ENCODE data around the gene PIF1. TPM values are rescaled to one million over a fixed set of nuclear protein-coding genes. Genes with fewer than 3 reads are reported as not detected.

PIF1 gene
- total RNA-seq, 1 donor from 2014 or later: 1.7 TPM

GRCh38 chr15:64807051-64807749 lies 18.2 kb downstream of the PIF1 start:
- Histone ChIP-seq H3K9ac (ENCODE audit: low read length) (no peak overlapping the region), H3K9me3 (ENCODE audit: insufficient read depth, low read depth, low read length) (no peaks in the 10 kb centered on the region), H2AFZ (ENCODE audit: low read depth, low read length) (peak overlapping the region; percentile 34), H4K20me1 (ENCODE audit: insufficient read depth, low read length) (no peaks in the 10 kb centered on the region), H3K27ac (ENCODE audit: low read depth, low read length) (no peak overlapping the region), H3K4me3 (ENCODE audit: insufficient read depth, low read depth, low read length) (no peak overlapping the region), H3K4me2 (ENCODE audit: low read length) (no peak overlapping the region), H3K36me3 (ENCODE audit: insufficient read depth, low read length) (no peaks in the 10 kb centered on the region), H3K79me2 (ENCODE audit: insufficient read depth, low read length) (no peaks in the 10 kb centered on the region), H3K4me1 (ENCODE audit: insufficient read depth, low read length) (peaks cover 4% of the 10 kb centered on the region), H3K27me3 (ENCODE audit: insufficient read depth, low read length) (peaks cover 7% of the 10 kb centered on the region)
- DNase-seq (ENCODE audit: low read depth) (no peak), FAIRE-seq (no peak)
- no peak for TF ChIP-seq CTCF (IDR thresholded peaks at IDR 0.05; ENCODE audit: insufficient read depth, low read depth, low read length)
- no peak for TF ChIP-seq EZH2 (IDR thresholded peaks at IDR 0.05; ENCODE audit: insufficient read depth, low read length)
- Mint-ChIP-seq H3K4me1 (ENCODE audit: low read depth, unreplicated experiment) (peaks cover 7% of the 10 kb centered on the region), H3K36me3 (ENCODE audit: low read depth, unreplicated experiment) (peaks cover 2% of the 10 kb centered on the region), H3K27me3 (ENCODE audit: low read depth, unreplicated experiment) (peaks cover 26% of the 10 kb centered on the region), H3K4me3 (ENCODE audit: unreplicated experiment) (no peak overlapping the region), H3K9me3 (ENCODE audit: unreplicated experiment) (no peaks in the 10 kb centered on the region), H3K27ac (ENCODE audit: unreplicated experiment) (no peak overlapping the region)

GRCh38 chr15:64806509-64806908 lies 18.9 kb downstream of the PIF1 start:
- no peak overlapping the region for H3K4me3 Mint-ChIP-seq (ENCODE audit: unreplicated experiment)
- no peaks in the 10 kb centered on the region for H3K9me3 Mint-ChIP-seq (ENCODE audit: unreplicated experiment)
- H3K4me1 Mint-ChIP-seq (ENCODE audit: low read depth, unreplicated experiment): peaks cover 7% of the 10 kb centered on the region
- no peak overlapping the region for H3K27ac Mint-ChIP-seq (ENCODE audit: unreplicated experiment)
- Histone ChIP-seq H2AFZ (ENCODE audit: low read depth, low read length) (no peak overlapping the region), H3K36me3 (ENCODE audit: insufficient read depth, low read length) (no peaks in the 10 kb centered on the region), H3K79me2 (ENCODE audit: insufficient read depth, low read length) (no peaks in the 10 kb centered on the region), H3K27ac (ENCODE audit: low read depth, low read length) (no peak overlapping the region), H3K4me1 (ENCODE audit: insufficient read depth, low read length) (peaks cover 4% of the 10 kb centered on the region), H4K20me1 (ENCODE audit: insufficient read depth, low read length) (no peaks in the 10 kb centered on the region), H3K4me3 (ENCODE audit: insufficient read depth, low read depth, low read length) (no peak overlapping the region), H3K9me3 (ENCODE audit: insufficient read depth, low read depth, low read length) (no peaks in the 10 kb centered on the region), H3K9ac (ENCODE audit: low read length) (no peak overlapping the region), H3K27me3 (ENCODE audit: insufficient read depth, low read length) (peaks cover 7% of the 10 kb centered on the region), H3K4me2 (ENCODE audit: low read length) (no peak overlapping the region)
- DNase-seq (ENCODE audit: low read depth) (no peak), FAIRE-seq (no peak)
- H3K36me3 Mint-ChIP-seq (ENCODE audit: low read depth, unreplicated experiment): peaks cover 2% of the 10 kb centered on the region
- TF ChIP-seq EZH2 (IDR thresholded peaks at IDR 0.05; ENCODE audit: insufficient read depth, low read length) (no peak), CTCF (IDR thresholded peaks at IDR 0.05; ENCODE audit: insufficient read depth, low read depth, low read length) (no peak)
- peaks cover 26% of the 10 kb centered on the region for H3K27me3 Mint-ChIP-seq (ENCODE audit: low read depth, unreplicated experiment)

- Histone ChIP-seq H3K36me3 (ENCODE audit: insufficient read depth, low read length) (no peaks in the 10 kb centered on the region), H3K79me2 (ENCODE audit: insufficient read depth, low read length) (no peaks in the 10 kb centered on the region), H3K27ac (ENCODE audit: low read depth, low read length) (no peak overlapping the region), H3K9me3 (ENCODE audit: insufficient read depth, low read depth, low read length) (no peaks in the 10 kb centered on the region), H3K4me3 (ENCODE audit: insufficient read depth, low read depth, low read length) (no peak overlapping the region), H4K20me1 (ENCODE audit: insufficient read depth, low read length) (no peaks in the 10 kb centered on the region), H2AFZ (ENCODE audit: low read depth, low read length) (no peak overlapping the region), H3K27me3 (ENCODE audit: insufficient read depth, low read length) (peaks cover 7% of the 10 kb centered on the region), H3K4me1 (ENCODE audit: insufficient read depth, low read length) (no peaks in the 10 kb centered on the region), H3K9ac (ENCODE audit: low read length) (no peak overlapping the region), H3K4me2 (ENCODE audit: low read length) (no peak overlapping the region)
- H3K4me1 Mint-ChIP-seq (ENCODE audit: low read depth, unreplicated experiment): no peaks in the 10 kb centered on the region
- H3K27ac Mint-ChIP-seq (ENCODE audit: unreplicated experiment): no peak overlapping the region
- DNase-seq (ENCODE audit: low read depth) (no peak), FAIRE-seq (no peak)
- no peaks in the 10 kb centered on the region for H3K36me3 Mint-ChIP-seq (ENCODE audit: low read depth, unreplicated experiment)
- H3K4me3 Mint-ChIP-seq (ENCODE audit: unreplicated experiment): no peak overlapping the region
- H3K9me3 Mint-ChIP-seq (ENCODE audit: unreplicated experiment): no peaks in the 10 kb centered on the region
- TF ChIP-seq EZH2 (IDR thresholded peaks at IDR 0.05; ENCODE audit: insufficient read depth, low read length) (no peak), CTCF (IDR thresholded peaks at IDR 0.05; ENCODE audit: insufficient read depth, low read depth, low read length) (no peak)
- H3K27me3 Mint-ChIP-seq (ENCODE audit: low read depth, unreplicated experiment): peaks cover 30% of the 10 kb centered on the region
These were observed 20.8 kb downstream of the PIF1 start for GRCh38 chr15:64804619-64805018.

Measured in astrocyte (in vitro differentiated cells and primary cell).